K562 (cell line): ENCODE results near the gene PLXDC1. TPM values are rescaled to one million over a fixed set of nuclear protein-coding genes. Genes with fewer than 3 reads are reported as not detected.
A peak's percentile ranks its signal among the peaks of the same experiment; 100 is the strongest.

Experiments used
- ARID1B ChIP-seq: fragments of 450-650 bp; IDR thresholded peaks from 2 replicates; pipeline ENCODE4 v1.6.1; 2016; ENCODE audit warnings: antibody characterized with exemption, mild to moderate bottlenecking, inconsistent platforms
- ASH1L ChIP-seq: fragments of 450-650 bp; IDR thresholded peaks from 2 replicates; pipeline ENCODE4 v1.6.1; 2018; ENCODE audit warnings: borderline replicate concordance, mild to moderate bottlenecking, low read depth; ENCODE audit not compliant: partially characterized antibody
- ATF7 ChIP-seq: fragments of 450-650 bp; IDR thresholded peaks from 2 replicates; pipeline ENCODE4 v1.7.1; 2014; ENCODE audit warnings: mild to moderate bottlenecking, moderate library complexity
- BCOR ChIP-seq: fragments of 450-650 bp; IDR thresholded peaks from 2 replicates; pipeline ENCODE4 v1.6.1; 2016
- BRF1 ChIP-seq: IDR thresholded peaks from 3 replicates; pipeline ENCODE4 v1.6.1; 2011; ENCODE audit warnings: borderline replicate concordance, mild to moderate bottlenecking; ENCODE audit not compliant: insufficient read length; ENCODE audit errors: extremely low read depth
- ELK3 ChIP-seq: fragments of 450-650 bp; formaldehyde crosslinking; IDR thresholded peaks from 2 replicates; pipeline ENCODE4 v1.4.0; 2020; ENCODE audit warnings: mild to moderate bottlenecking
- EP300 ChIP-seq: IDR thresholded peaks from 2 replicates; pipeline ENCODE4 v1.6.1; 2012; ENCODE audit warnings: low read length, improper control_type of control experiment
- ETV1 ChIP-seq: fragments of 450-650 bp; conservative IDR thresholded peaks from 2 replicates; pipeline ENCODE4 v1.6.1; 2016; ENCODE audit warnings: missing genetic modification characterization, control low read depth, low read depth, missing compliant biosample characterization
- GTF2F1 ChIP-seq: IDR thresholded peaks from 2 replicates; pipeline ENCODE4 v1.6.1; 2011; ENCODE audit warnings: low read depth, low read length, improper control_type of control experiment
- HNRNPL ChIP-seq: fragments of 200-400 bp; formaldehyde crosslinking; IDR thresholded peaks from 2 replicates; pipeline ENCODE4 v1.6.1; 2017; ENCODE audit warnings: low read depth, mild to moderate bottlenecking, low read length
- HSF4 ChIP-seq: fragments of 250-450 bp; sonication (Bioruptor Pico); IDR thresholded peaks from 2 replicates; pipeline ENCODE4 v2.1.2; 2022; ENCODE audit warnings: mild to moderate bottlenecking, moderate library complexity, borderline replicate concordance
- JUNB ChIP-seq: fragments of 450-650 bp; formaldehyde crosslinking; conservative IDR thresholded peaks from 2 replicates; pipeline ENCODE4 v1.4.0; 2020; ENCODE audit warnings: mild to moderate bottlenecking
- MYNN ChIP-seq, 2 experiments: sonication (generic); formaldehyde crosslinking in 1 of 2; IDR thresholded peaks; 2 replicates each; pipeline versions ENCODE4 v1.5.0 to v1.6.1; 2016 to 2020; ENCODE audit warnings: antibody characterized with exemption in 1 of 2, missing genetic modification reagents in 1 of 2
- PYGO2 ChIP-seq: fragments of 450-650 bp; IDR thresholded peaks from 2 replicates; pipeline ENCODE4 v1.6.1; 2016; ENCODE audit warnings: mild to moderate bottlenecking, missing genetic modification characterization, moderate library complexity, missing compliant biosample characterization
- SIN3B ChIP-seq: fragments of 450-650 bp; IDR thresholded peaks from 2 replicates; pipeline ENCODE4 v1.6.1; 2017; ENCODE audit warnings: low read depth, mild to moderate bottlenecking, moderate library complexity
- SMARCA5 ChIP-seq: fragments of 450-650 bp; IDR thresholded peaks from 2 replicates; pipeline ENCODE4 v1.6.1; 2016
- SREBF2 ChIP-seq: sonication (generic); formaldehyde crosslinking; IDR thresholded peaks from 2 replicates; pipeline ENCODE4 v1.4.0; 2020; ENCODE audit warnings: mild to moderate bottlenecking, missing genetic modification reagents
- TAF7 ChIP-seq: fragments of 450-650 bp; IDR thresholded peaks from 2 replicates; pipeline ENCODE4 v1.6.1; 2016; ENCODE audit warnings: missing genetic modification characterization, missing compliant biosample characterization
- TCF7L2 ChIP-seq: fragments of 150-350 bp; IDR thresholded peaks from 2 replicates; pipeline ENCODE4 v1.6.1; 2016; ENCODE audit warnings: low read depth, mild to moderate bottlenecking, low read length, moderate library complexity
- ZEB2 ChIP-seq: fragments of 450-650 bp; IDR thresholded peaks from 2 replicates; pipeline ENCODE4 v1.6.1; 2016
- ZNF12 ChIP-seq: sonication (generic); formaldehyde crosslinking; IDR thresholded peaks from 2 replicates; pipeline ENCODE4 v1.4.0; 2020; ENCODE audit warnings: mild to moderate bottlenecking, missing genetic modification reagents
- polyA plus RNA-seq, 8 experiments: library from polyadenylated mRNA; depleted of rRNA in 4 of 8; stranded (reverse) in 5 of 8; unstranded in 3 of 8; fragments of >200 nt; fragmentation: Nextera tagmentation in 2 of 8; fragmentation: Illumina TruSeq in 1 of 8; extraction: Ambion mirVana in 2 of 8; extraction: Trizol in 1 of 8; gene quantifications; 2 replicates each; pipeline versions ENCODE4 v1.2.1 to v1.2.3, GENCODE V29; 2011 to 2014; ENCODE audit warnings: inconsistent platforms in 1 of 8, missing spikeins in 1 of 8
- total RNA-seq, 7 experiments: library from RNA; depleted of rRNA in 6 of 7; stranded (reverse); fragments of >200 nt in 6 of 7; fragmentation: Illumina TruSeq in 2 of 7; extraction: Trizol in 2 of 7; gene quantifications; 2 replicates each; pipeline versions ENCODE4 v1.2.1 to v1.2.3, GENCODE V29; 2011 to 2021; ENCODE audit warnings: low replicate concordance in 1 of 7
- TF ChIP-seq, protein P1 (sequence below): sonication (generic); formaldehyde crosslinking; IDR thresholded peaks from 2 replicates; pipeline ENCODE4 v1.4.0; 2020; ENCODE audit warnings: mild to moderate bottlenecking, missing genetic modification reagents
- TF ChIP-seq, protein P2 (sequence below), 2 experiments: fragments of 450-650 bp in 1 of 2; sonication (generic) in 1 of 2; formaldehyde crosslinking in 1 of 2; IDR thresholded peaks in 1 of 2; conservative IDR thresholded peaks in 1 of 2; 2 replicates each; pipeline versions ENCODE4 v1.6.1 to v1.8.1; 2016 to 2023; ENCODE audit warnings: mild to moderate bottlenecking in 2 of 2, moderate library complexity in 2 of 2, inconsistent platforms in 1 of 2, missing genetic modification reagents in 1 of 2
- TF ChIP-seq, protein P3 (sequence below): fragments of 250-450 bp; sonication (Bioruptor Pico); IDR thresholded peaks from 2 replicates; pipeline ENCODE4 v1.8.0; 2022; ENCODE audit warnings: inconsistent platforms, mild to moderate bottlenecking, moderate library complexity, borderline replicate concordance

PLXDC1 gene
- total and polyA plus RNA-seq, 9 of the 15 experiments (the other 6 are each of a cell fraction or from before 2014, with no cell fraction given) = not detected

DNA sequence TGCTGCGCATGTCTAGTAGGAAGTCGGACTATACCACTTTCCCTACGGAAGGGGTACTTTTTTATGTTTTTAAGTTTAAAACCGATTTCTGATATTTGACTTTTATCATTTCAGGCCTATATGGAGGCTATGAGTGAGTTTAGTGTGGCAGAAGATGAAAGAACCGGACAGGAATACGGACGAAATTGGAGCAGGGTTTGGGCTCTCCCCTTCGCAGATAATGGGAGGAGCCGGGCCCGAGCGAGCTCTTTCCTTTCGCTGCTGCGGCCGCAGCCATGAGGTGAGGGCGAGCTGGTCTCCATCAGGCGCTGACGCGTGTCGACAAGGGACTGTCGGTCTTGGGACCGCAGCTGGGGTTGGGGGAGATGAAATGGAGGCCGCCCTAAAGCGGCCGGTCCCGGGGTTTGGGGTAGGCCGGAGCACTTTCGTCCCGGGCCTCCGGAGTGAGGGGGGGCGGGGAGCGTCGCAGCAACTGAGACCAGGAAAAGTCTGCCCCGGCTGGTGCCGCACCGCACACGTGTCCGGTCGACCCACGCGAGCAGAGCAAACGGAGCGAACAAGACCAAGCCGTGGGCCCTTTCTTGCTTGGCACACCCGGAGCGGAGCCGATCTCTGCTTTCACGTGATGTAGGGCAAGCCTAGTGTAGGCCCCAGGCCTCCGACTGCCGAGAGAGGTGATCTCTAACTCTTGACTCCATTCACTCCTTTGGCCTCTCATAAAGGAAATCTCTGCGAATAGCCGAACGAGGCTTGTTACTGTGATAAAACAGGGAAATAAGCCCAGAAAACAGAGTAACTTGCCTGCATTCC, 48.8 kb upstream of the PLXDC1 start, which contains the start of gene RPL19 (continued):
- TF ChIP-seq MYNN (IDR thresholded peaks at IDR 0.05) (no peak), MYNN (CRISPR knock-in tag; IDR thresholded peaks at IDR 0.05) (no peak), TCF7L2 (peak; percentile 97), SIN3B (peak; percentile 56; the same call in 1 of the 2 replicates), BRF1 (no peak), JUNB (CRISPR knock-in tag) (no peak), ZNF12 (CRISPR knock-in tag) (0 out of 2 replicates have a peak, but pooled peaks have one; percentile 30), ETV1 (peak; percentile 88), ELK3 (CRISPR knock-in tag) (no peak), PYGO2 (no peak), ZEB2 (0 out of 2 replicates have a peak, but pooled peaks have one; percentile 39), ARID1B (no peak), BCOR (no peak), HNRNPL (0 out of 2 replicates have a peak, but pooled peaks have one; percentile 36), HSF4 (CRISPR knock-in tag) (no peak), ASH1L (peak; percentile 89), TAF7 (tag) (peak; percentile 94), GTF2F1 (peak; percentile 92), SMARCA5 (no peak), SREBF2 (CRISPR knock-in tag) (0 out of 2 replicates have a peak, but pooled peaks have one; percentile 52), EP300 (peak; percentile 39), ATF7 (peak; percentile 100)
- TF ChIP-seq, protein P1, sequence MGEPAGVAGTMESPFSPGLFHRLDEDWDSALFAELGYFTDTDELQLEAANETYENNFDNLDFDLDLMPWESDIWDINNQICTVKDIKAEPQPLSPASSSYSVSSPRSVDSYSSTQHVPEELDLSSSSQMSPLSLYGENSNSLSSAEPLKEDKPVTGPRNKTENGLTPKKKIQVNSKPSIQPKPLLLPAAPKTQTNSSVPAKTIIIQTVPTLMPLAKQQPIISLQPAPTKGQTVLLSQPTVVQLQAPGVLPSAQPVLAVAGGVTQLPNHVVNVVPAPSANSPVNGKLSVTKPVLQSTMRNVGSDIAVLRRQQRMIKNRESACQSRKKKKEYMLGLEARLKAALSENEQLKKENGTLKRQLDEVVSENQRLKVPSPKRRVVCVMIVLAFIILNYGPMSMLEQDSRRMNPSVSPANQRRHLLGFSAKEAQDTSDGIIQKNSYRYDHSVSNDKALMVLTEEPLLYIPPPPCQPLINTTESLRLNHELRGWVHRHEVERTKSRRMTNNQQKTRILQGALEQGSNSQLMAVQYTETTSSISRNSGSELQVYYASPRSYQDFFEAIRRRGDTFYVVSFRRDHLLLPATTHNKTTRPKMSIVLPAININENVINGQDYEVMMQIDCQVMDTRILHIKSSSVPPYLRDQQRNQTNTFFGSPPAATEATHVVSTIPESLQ (CRISPR knock-in tag) = no peak; the same call in 1 of the 2 replicates
- TF ChIP-seq, protein P2, sequence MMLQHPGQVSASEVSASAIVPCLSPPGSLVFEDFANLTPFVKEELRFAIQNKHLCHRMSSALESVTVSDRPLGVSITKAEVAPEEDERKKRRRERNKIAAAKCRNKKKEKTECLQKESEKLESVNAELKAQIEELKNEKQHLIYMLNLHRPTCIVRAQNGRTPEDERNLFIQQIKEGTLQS (IDR thresholded peaks at IDR 0.05) = peak; percentile 44; the same call in 1 of the 2 replicates
- TF ChIP-seq, protein P2 (CRISPR knock-in tag; conservative IDR thresholded peaks at IDR 0.05) = no peak
- TF ChIP-seq, protein P3, sequence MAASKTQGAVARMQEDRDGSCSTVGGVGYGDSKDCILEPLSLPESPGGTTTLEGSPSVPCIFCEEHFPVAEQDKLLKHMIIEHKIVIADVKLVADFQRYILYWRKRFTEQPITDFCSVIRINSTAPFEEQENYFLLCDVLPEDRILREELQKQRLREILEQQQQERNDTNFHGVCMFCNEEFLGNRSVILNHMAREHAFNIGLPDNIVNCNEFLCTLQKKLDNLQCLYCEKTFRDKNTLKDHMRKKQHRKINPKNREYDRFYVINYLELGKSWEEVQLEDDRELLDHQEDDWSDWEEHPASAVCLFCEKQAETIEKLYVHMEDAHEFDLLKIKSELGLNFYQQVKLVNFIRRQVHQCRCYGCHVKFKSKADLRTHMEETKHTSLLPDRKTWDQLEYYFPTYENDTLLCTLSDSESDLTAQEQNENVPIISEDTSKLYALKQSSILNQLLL (CRISPR knock-in tag) = no peak
